Trophoblast cell (in vitro differentiated cells and primary cell): ENCODE measurements around the gene CLNK.

Source experiments
- DNase-seq, 2 donors: peaks; one replicate each; pipeline ENCODE4 v3.0.0-alpha.2; 2016
- H2AFZ ChIP-seq: 2 replicates; pipeline ENCODE4 v1.6.1; 2013; ENCODE audit warnings: low read length, moderate library complexity, mild to moderate bottlenecking; ENCODE audit not compliant: insufficient read depth, poor library complexity
- H2AK5ac ChIP-seq: 2 replicates; pipeline ENCODE4 v1.6.1; 2013; ENCODE audit warnings: mild to moderate bottlenecking, low read length
- H2BK120ac ChIP-seq: 2 replicates; pipeline ENCODE4 v1.6.1; 2013; ENCODE audit warnings: low read length, mild to moderate bottlenecking, moderate library complexity; ENCODE audit not compliant: insufficient read depth, poor library complexity
- H2BK12ac ChIP-seq: 2 replicates; pipeline ENCODE4 v1.6.1; 2013; ENCODE audit warnings: mild to moderate bottlenecking, low read length, moderate library complexity
- H2BK5ac ChIP-seq: 2 replicates; pipeline ENCODE4 v1.6.1; 2013; ENCODE audit warnings: low read length, low read depth, moderate library complexity, mild to moderate bottlenecking; ENCODE audit not compliant: poor library complexity
- H3K14ac ChIP-seq: 2 replicates; pipeline ENCODE4 v1.6.1; 2013; ENCODE audit warnings: mild to moderate bottlenecking, low read length
- H3K18ac ChIP-seq: 2 replicates; pipeline ENCODE4 v1.6.1; 2013; ENCODE audit warnings: mild to moderate bottlenecking, low read length
- H3K23ac ChIP-seq: 2 replicates; pipeline ENCODE4 v1.6.1; 2013; ENCODE audit warnings: low read length
- H3K27ac ChIP-seq: 2 replicates; pipeline ENCODE4 v1.5.1; 2013; ENCODE audit warnings: low read depth, mild to moderate bottlenecking, inconsistent platforms, low read length, moderate library complexity
- H3K27me3 ChIP-seq: 2 replicates; pipeline ENCODE4 v1.6.1; 2013; ENCODE audit warnings: inconsistent platforms, mild to moderate bottlenecking, low read length, moderate library complexity; ENCODE audit not compliant: insufficient read depth
- H3K36me3 ChIP-seq, 2 experiments: 1 replicate in 1 of 2; 2 replicates in 1 of 2; pipeline ENCODE4 v1.6.1; 2013; ENCODE audit warnings: low read length in 2 of 2, mild to moderate bottlenecking in 2 of 2, moderate library complexity in 1 of 2; ENCODE audit not compliant: insufficient read depth in 2 of 2, control insufficient read depth in 1 of 2
- H3K4ac ChIP-seq: 2 replicates; pipeline ENCODE4 v1.6.1; 2013; ENCODE audit warnings: low read depth, mild to moderate bottlenecking, low read length, moderate library complexity
- H3K4me1 ChIP-seq, 2 experiments: 1 replicate in 1 of 2; 2 replicates in 1 of 2; pipeline ENCODE4 v1.6.1; 2013; ENCODE audit warnings: low read length in 2 of 2, mild to moderate bottlenecking in 2 of 2, moderate library complexity in 1 of 2; ENCODE audit not compliant: insufficient read depth in 2 of 2, control insufficient read depth in 1 of 2
- H3K4me2 ChIP-seq: 2 replicates; pipeline ENCODE4 v1.6.1; 2013; ENCODE audit warnings: inconsistent platforms, mild to moderate bottlenecking, low read length, moderate library complexity
- H3K4me3 ChIP-seq: 2 replicates; pipeline ENCODE4 v1.5.1; 2013; ENCODE audit warnings: mild to moderate bottlenecking, low read depth, low read length, inconsistent platforms
- H3K79me1 ChIP-seq: one replicate; pipeline ENCODE4 v1.6.1; 2013; ENCODE audit warnings: low read length
- H3K79me2 ChIP-seq: 2 replicates; pipeline ENCODE4 v1.6.1; 2013; ENCODE audit warnings: low read length, mild to moderate bottlenecking; ENCODE audit not compliant: control insufficient read depth, insufficient read depth, poor library complexity
- H3K9ac ChIP-seq: 2 replicates; pipeline ENCODE4 v1.6.1; 2013; ENCODE audit warnings: mild to moderate bottlenecking, low read length
- H3K9me3 ChIP-seq: 2 replicates; pipeline ENCODE4 v1.6.1; 2013; ENCODE audit warnings: low read depth, mild to moderate bottlenecking, control low read depth, inconsistent platforms, low read length; ENCODE audit not compliant: insufficient read depth
- H4K12ac ChIP-seq: 2 replicates; pipeline ENCODE4 v1.6.1; 2013; ENCODE audit warnings: low read depth, mild to moderate bottlenecking, low read length, moderate library complexity
- H4K8ac ChIP-seq: 2 replicates; pipeline ENCODE4 v1.6.1; 2013; ENCODE audit warnings: low read depth, mild to moderate bottlenecking, low read length, moderate library complexity
- H4K91ac ChIP-seq: one replicate; pipeline ENCODE4 v1.6.1; 2013; ENCODE audit warnings: low read depth, mild to moderate bottlenecking, low read length, moderate library complexity
- WGBS: extraction: QIAGEN DNeasy Blood & Tissue Kit; methylation state at CpG from one replicate; pipeline ENCODE4 v1.1.7; 2013; ENCODE audit warnings: missing lambda C conversion rate; ENCODE audit not compliant: insufficient read length, insufficient coverage; ENCODE audit errors: extremely low coverage; 5-methylcytosine and 5-hydroxymethylcytosine counted together

Gene CLNK

DNA sequence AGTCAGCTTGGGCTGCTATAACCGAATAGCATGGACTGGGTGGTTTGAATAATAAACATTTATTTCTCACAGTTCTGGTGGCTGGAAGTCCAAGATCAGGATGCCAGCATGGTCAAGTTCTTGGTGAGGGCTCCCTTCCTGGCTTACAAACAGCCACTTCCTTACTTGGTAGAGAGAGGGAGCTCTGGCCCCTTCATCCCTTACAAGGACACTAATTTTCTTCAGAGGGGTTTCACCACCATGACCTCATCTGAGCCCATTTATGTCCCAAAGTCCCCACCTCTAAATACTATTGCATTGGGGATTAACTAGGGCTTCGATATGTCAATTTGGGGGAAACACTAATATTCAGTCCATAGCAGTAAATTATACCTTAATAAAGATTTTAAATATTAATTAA, 61.8 kb downstream of the CLNK start:
- Histone ChIP-seq H4K8ac (no peak overlapping the region), H4K91ac (peak overlapping the region; percentile 68), H3K9ac (no peak overlapping the region), H3K18ac (no peak overlapping the region), H3K27ac (peak overlapping the region; percentile 53), H2AFZ (no peak overlapping the region), H3K27me3 (no peaks in the 10 kb centered on the region), H4K12ac (no peak overlapping the region), H2BK12ac (peak overlapping the region; percentile 90), H2BK5ac (peak overlapping the region; percentile 65), H2BK120ac (peak overlapping the region; percentile 29), H3K36me3 (no peaks in the 10 kb centered on the region), H3K4me3 (no peak overlapping the region), H3K4me1 (peaks cover 7 to 11% of the 10 kb centered on the region in 2 experiments), H3K79me1 (peaks cover 16% of the 10 kb centered on the region), H3K14ac (peak overlapping the region; percentile 32), H3K9me3 (no peaks in the 10 kb centered on the region), H3K23ac (no peak overlapping the region), H3K79me2 (no peaks in the 10 kb centered on the region), H3K4ac (no peak overlapping the region), H3K4me2 (no peak overlapping the region), H2AK5ac (no peak overlapping the region)
- WGBS = no CpG with 5 or more reads among the region's 2 CpGs
- peak; percentile 44 to 48 for DNase-seq

DNA sequence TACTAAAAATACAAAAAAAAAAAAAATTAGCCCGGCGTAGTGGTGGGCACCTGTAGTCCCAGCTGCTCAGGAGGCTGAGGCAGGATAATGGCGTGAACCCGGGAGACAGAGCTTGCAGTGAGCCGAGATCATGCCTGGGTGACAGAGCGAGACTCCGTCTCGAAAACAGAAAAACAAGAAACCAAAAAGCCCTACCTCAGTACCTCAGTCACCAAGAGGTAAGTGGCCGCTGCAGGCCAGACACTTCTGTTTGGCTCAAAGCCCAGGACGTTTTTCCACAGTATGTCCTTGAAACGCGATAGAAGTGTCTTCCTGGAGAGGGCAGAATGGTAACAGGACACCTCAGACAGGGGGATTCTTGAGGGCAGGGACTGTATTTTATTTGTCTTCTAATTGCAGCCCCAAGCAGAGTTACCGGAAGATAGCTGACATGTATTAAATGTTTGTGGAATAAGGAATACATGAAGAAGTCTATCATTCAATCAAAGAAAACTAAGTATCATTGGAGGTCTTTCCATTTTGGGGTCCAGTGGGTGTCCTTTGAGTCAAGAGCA, 63.6 kb downstream of the CLNK start:
- no peaks in the 10 kb centered on the region for H3K27me3 ChIP-seq
- no peak overlapping the region for H3K18ac ChIP-seq
- H3K4me1 ChIP-seq = peaks cover 2 to 10% of the 10 kb centered on the region in 2 experiments
- no peak overlapping the region for H4K12ac ChIP-seq
- no peak overlapping the region for H3K4me2 ChIP-seq
- no peak overlapping the region for H2BK12ac ChIP-seq
- no peak overlapping the region for H3K4ac ChIP-seq
- H3K14ac ChIP-seq = no peak overlapping the region
- peak in 1 of 2 donors; percentile 20 for DNase-seq
- peak overlapping the region; percentile 28 for H4K91ac ChIP-seq
- no peak overlapping the region for H3K9ac ChIP-seq
- no peaks in the 10 kb centered on the region for H3K79me2 ChIP-seq
- H2AFZ ChIP-seq = no peak overlapping the region
- H3K79me1 ChIP-seq = peaks cover 13% of the 10 kb centered on the region
- no peaks in the 10 kb centered on the region for H3K36me3 ChIP-seq
- H3K9me3 ChIP-seq = no peaks in the 10 kb centered on the region
- no peak overlapping the region for H3K4me3 ChIP-seq
- H3K27ac ChIP-seq = no peak overlapping the region
- no CpG with 5 or more reads among the region's 13 CpGs for WGBS
- peak overlapping the region; percentile 26 for H2BK120ac ChIP-seq
- H4K8ac ChIP-seq = no peak overlapping the region
- H3K23ac ChIP-seq = no peak overlapping the region
- H2BK5ac ChIP-seq = no peak overlapping the region
- H2AK5ac ChIP-seq = no peak overlapping the region

DNA sequence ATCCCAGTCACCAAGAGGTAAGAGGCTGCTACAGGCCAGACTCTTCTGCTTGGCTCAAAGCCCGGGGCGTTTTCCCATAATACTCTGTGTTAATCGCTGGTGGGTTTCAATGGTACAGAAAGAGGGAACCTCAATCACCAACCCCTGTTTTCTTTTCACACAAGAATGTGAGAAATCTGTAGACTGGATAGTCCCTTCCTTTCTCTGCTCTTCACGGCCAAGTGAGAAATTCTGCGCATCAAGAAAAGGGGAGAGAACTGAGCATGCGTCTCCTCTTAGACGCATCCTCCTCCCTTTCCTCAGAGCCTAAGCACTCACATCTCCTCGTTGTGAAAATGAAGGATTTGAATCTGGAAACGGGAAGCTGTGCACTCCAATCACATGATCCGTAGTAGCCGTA, 64.7 kb downstream of the CLNK start:
- Histone ChIP-seq H3K27me3 (no peaks in the 10 kb centered on the region), H3K9me3 (no peaks in the 10 kb centered on the region), H4K8ac (no peak overlapping the region), H3K27ac (no peak overlapping the region), H2AFZ (no peak overlapping the region), H3K4ac (no peak overlapping the region), H3K79me2 (no peaks in the 10 kb centered on the region), H3K14ac (no peak overlapping the region), H2BK12ac (no peak overlapping the region), H4K12ac (no peak overlapping the region), H2AK5ac (no peak overlapping the region), H3K4me3 (no peak overlapping the region), H3K9ac (no peak overlapping the region), H2BK120ac (no peak overlapping the region), H3K18ac (no peak overlapping the region), H2BK5ac (no peak overlapping the region), H3K4me2 (no peak overlapping the region), H4K91ac (no peak overlapping the region), H3K79me1 (peaks cover 8% of the 10 kb centered on the region), H3K23ac (no peak overlapping the region), H3K36me3 (no peaks in the 10 kb centered on the region), H3K4me1 (no peaks in the 10 kb centered on the region)
- DNase-seq = peak in 1 of 2 donors; percentile 51
- no CpG with 5 or more reads among the region's 11 CpGs for WGBS

- H3K27me3 ChIP-seq = no peaks in the 10 kb centered on the region
- no peak overlapping the region for H3K14ac ChIP-seq
- DNase-seq = peak in 1 of 2 donors; percentile 31
- no peaks in the 10 kb centered on the region for H3K36me3 ChIP-seq
- no peak overlapping the region for H3K9ac ChIP-seq
- H3K79me1 ChIP-seq = peaks cover 8% of the 10 kb centered on the region
- no peaks in the 10 kb centered on the region for H3K79me2 ChIP-seq
- H3K23ac ChIP-seq = no peak overlapping the region
- peak overlapping the region; percentile 16 for H4K91ac ChIP-seq
- no peaks in the 10 kb centered on the region for H3K4me1 ChIP-seq
- WGBS = no CpG with 5 or more reads among the region's 6 CpGs
- no peak overlapping the region for H2BK5ac ChIP-seq
- H4K8ac ChIP-seq = no peak overlapping the region
- H3K18ac ChIP-seq = no peak overlapping the region
- H2AFZ ChIP-seq = no peak overlapping the region
- H3K9me3 ChIP-seq = no peaks in the 10 kb centered on the region
- H2BK12ac ChIP-seq = no peak overlapping the region
- H2AK5ac ChIP-seq = no peak overlapping the region
- no peak overlapping the region for H2BK120ac ChIP-seq
- no peak overlapping the region for H3K4ac ChIP-seq
- H3K27ac ChIP-seq = no peak overlapping the region
- no peak overlapping the region for H3K4me2 ChIP-seq
- H3K4me3 ChIP-seq = no peak overlapping the region
- H4K12ac ChIP-seq = no peak overlapping the region
Measured at GRCh38 chr4:10619220-10619619, 65.3 kb downstream of the CLNK start.
